Stimulated activated CD4-positive, alpha-beta T cell treated with anti-CD3 and anti-CD28 coated beads, Interleukin-15, amount 100 ng/mL, for 24 hours (primary cell): ENCODE data around the gene AAMP.
"Not testable (repeated sequence)": the region's sequence is repeated elsewhere in the genome, so short reads cannot be mapped to it uniquely, and the experiment has no call there.

ENCODE experiments used
- DNase-seq: peaks from one replicate; pipeline ENCODE4 v3.0.0-alpha.2; 2020

Gene AAMP, protein sequence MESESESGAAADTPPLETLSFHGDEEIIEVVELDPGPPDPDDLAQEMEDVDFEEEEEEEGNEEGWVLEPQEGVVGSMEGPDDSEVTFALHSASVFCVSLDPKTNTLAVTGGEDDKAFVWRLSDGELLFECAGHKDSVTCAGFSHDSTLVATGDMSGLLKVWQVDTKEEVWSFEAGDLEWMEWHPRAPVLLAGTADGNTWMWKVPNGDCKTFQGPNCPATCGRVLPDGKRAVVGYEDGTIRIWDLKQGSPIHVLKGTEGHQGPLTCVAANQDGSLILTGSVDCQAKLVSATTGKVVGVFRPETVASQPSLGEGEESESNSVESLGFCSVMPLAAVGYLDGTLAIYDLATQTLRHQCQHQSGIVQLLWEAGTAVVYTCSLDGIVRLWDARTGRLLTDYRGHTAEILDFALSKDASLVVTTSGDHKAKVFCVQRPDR

GRCh38 chr2:218269900-218270720, at the start of gene AAMP, which contains the start of gene PNKD:
Gene AAMP, minus strand, starts transcription at chr2:218270137. Its CDS starts 51 bp downstream, at chr2:218270086.
Gene PNKD, plus strand, starts transcription at chr2:218270519. Its CDS starts 17 bp downstream, at chr2:218270536.
- DNase-seq, result peak; percentile 100

- no peak for DNase-seq
Observed at GRCh38 chr2:218318241-218318640, 48.3 kb upstream of the AAMP start.

DNA sequence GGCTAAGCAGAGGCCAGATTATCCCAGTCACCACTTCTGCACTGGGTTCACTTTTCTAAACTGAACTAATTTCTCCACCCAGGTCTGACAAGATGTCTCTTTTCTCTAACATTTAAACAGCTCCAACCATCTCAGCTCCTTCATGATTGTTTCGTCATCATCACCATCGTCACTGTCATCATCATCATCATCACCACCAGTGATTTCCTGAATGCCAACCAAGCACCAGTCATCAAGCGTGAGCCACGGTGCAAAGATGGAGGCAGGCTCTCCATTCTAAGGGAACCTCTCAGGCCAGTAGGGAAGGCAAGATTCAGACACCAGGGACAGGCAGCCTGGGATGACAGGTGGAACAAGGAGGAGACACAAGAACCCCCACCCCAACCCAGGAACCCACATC, 47.9 kb upstream of the AAMP start:
- DNase-seq, result no peak

- DNase-seq, result no peak
Observed at GRCh38 chr2:218317303-218317630, 47.3 kb upstream of the AAMP start.

- no peak for DNase-seq
Observed at GRCh38 chr2:218315397-218315796, 45.5 kb upstream of the AAMP start.

- not testable (repeated sequence) for DNase-seq
Observed at GRCh38 chr2:218314764-218315163, 44.8 kb upstream of the AAMP start.

DNA sequence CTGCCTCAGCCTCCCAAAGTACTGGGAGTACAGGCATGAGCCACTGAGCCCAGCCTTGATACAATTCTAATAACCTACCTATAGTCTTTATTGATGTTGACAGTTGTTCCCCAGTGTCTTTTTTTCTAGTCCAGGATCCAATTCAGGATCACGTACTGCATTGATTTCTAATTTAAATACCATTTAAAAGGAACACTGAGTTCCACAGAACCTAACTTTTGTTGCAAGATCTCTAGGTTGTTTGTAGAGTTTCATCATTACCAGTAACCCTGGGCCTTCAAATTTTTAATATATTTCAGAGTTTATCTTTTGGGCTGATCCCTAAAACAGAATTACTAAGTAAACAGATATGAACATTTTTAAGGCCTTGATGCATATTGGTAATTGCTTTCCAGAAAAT, 43.4 kb upstream of the AAMP start:
- DNase-seq, result no peak

- DNase-seq, result no peak
Observed at GRCh38 chr2:218312267-218312756, 42.4 kb upstream of the AAMP start.

GRCh38 chr2:218311541-218312266, 41.8 kb upstream of the AAMP start:
- not testable (repeated sequence) for DNase-seq

- DNase-seq, result no peak
Observed at GRCh38 chr2:218310853-218311540, 41.1 kb upstream of the AAMP start.

DNA sequence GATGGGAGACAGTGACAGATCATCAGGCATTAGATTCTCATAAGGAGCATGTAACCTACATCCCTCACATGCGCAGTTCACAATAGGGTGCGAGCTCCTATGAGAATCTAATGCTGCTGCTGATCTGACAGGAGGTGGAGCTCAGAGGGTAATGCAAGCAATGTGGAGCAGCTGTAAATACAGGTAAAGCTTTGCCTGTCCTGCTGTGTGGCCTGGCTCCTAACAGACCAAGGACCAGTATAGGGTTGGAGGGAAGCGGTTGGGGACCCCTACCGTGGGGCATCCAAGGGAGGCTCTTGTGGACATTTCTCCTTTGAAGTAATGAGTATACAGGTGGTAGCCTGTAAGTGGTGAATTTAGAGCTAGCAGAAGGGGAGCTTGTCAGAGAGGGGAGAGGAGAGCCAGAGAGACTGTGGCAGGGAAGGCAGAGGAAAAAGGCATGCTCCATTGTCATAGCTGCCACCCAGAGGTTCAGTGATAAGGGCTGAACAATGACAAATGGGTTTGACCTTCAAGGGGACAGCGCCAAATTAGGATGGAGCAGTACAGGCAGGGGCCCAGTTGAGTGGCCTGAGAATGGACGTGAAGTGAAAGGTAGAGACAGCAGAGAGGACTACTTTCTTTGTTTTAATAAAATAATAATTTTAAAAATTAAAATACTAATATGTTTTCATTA, 37.6 kb upstream of the AAMP start:
- no peak for DNase-seq

- no peak for DNase-seq
Observed at GRCh38 chr2:218306184-218306920, 36.4 kb upstream of the AAMP start.

DNA sequence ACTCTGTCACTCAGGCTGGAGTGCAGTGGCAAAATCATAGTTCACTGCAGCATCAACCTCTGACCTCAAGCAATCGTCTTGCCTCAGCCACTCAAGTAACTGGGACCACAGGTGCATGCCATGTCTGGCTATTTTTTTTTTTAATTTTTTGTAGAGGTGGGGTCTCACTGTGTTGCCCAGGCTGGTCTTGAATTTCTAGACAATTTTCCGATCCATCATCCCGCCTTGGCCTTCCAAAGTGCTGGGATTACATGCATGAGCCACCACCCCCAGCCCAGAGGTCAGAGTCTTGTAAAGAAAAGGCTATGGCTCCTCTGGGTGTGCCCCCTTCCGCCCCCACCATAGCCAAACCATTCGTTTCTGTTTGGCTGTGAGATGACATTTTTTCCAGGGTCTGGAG, 35.4 kb upstream of the AAMP start:
- DNase-seq, result no peak

DNA sequence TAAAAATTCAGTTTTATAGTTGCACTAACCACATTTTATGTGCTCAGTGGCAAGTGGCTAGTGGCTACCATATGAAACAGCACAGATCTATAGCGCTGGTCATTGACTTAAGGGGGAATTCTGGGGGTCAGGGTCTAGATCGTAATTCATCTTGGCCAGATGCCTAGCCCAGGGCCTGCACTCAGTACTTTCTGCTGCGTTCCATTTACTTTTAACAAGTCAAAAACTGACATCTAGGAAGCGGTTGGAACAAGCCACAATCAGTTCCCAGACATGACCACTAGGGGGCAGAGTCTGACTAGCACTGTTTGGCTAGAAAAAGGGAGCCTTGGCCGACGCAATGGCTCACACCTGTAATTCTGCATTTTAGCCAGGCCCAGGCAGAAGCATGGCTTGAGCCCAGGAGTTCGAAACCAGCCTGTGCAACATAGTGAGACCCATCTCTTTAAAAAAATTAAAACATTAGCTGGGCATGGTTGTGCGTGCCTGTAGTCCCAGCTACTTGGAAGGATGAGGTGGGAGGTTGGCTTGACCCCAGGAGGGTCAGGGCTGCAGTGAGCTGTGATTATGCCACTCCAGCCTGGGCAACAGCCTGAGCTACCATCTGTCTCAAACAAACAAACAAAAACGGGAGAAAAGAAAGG, 31.4 kb upstream of the AAMP start:
- peak; percentile 90 for DNase-seq

- DNase-seq, result no peak
Observed at GRCh38 chr2:218300141-218300540, 30.2 kb upstream of the AAMP start.

- DNase-seq, result no peak
Observed at GRCh38 chr2:218298314-218298875, 28.5 kb upstream of the AAMP start.

- no peak for DNase-seq
Observed at GRCh38 chr2:218296847-218297246, 26.9 kb upstream of the AAMP start.

DNA sequence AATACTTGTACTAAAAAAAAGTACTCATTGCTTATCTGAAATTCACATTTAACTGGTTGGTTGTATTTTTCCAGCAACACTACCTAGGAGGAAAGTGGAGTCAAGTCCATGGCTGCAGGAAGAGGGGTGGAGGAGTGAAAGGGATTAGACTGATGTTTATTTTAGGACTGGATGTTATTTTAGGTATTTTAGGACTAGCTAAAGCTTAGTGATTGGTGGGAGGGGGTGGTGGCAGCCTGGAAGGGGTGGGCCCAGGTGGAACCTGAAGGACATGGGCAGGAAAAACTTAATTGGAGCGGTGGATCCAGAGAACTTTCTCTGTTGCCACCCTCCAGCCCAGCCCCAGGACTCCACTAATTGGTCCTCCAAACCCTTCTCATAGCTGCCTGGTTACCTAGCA, 26.3 kb upstream of the AAMP start:
- no peak for DNase-seq

DNA sequence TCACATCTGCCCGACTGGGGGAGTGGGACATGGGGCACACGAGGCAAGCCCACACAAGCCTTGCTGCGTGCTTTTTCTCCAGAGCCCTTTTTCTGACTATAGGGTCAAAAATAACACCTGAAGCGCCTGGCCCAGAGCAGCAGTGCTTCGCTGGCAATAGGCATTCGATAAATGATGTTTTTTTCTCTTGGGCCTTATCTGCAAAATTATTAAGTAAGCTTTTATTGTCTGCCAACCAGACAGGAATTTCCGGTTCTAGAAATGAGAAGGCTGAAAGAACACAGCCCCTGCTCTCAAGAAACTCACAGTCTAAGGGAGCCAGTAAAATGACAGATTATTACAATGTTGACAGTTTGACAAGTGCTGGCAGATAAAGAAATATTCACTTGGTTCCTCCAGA, 25.1 kb upstream of the AAMP start:
- DNase-seq, result no peak

DNA sequence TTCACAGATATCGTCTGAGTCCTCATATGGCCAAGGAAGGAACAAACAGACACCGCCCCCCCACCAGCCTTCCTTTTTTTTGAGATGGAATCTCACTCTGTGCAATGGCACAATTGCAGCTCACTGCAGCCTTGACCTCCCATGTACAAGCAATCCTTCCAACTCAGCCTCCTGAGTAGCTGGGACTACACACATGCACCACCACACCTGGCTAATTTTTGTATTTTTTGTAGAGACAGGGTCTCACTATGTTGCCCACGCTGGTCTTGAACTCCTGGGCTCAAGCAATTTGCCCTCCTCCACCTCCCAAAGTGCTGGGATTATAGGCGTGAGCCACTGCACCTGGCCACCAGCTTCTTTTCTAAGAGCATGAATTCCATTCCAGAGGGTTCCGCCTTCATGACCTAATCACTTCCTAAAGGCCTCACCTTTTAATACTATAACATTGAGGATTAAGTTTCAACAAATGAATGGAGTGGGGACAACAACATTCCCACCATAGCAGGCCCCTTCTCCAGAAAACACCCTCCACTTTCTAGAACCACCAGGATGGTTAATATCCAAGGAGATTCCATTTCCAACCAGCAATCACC, 24.6 kb upstream of the AAMP start:
- DNase-seq, result no peak
